Measurements from ENCODE around the gene TANGO2. TPM values are rescaled to one million over a fixed set of nuclear protein-coding genes. Genes with fewer than 3 reads are reported as not detected.

TANGO2 gene
- total RNA-seq, 4 donors from 2014 or later, result 24.3 to 46.7 (median 37.5) TPM

GRCh38 chr22:19974935-19975706, 45.8 kb upstream of the TANGO2 start:
- TF ChIP-seq CTCF (IDR thresholded peaks at IDR 0.05; ENCODE audit: low read depth), result no peak

GRCh38 chr22:19975707-19976035, 45.2 kb upstream of the TANGO2 start:
- no peak for TF ChIP-seq CTCF (IDR thresholded peaks at IDR 0.05; ENCODE audit: low read depth)

- no peak for TF ChIP-seq CTCF (IDR thresholded peaks at IDR 0.05; ENCODE audit: low read depth)
These were observed 44.2 kb upstream of the TANGO2 start for GRCh38 chr22:19976671-19977070.

GRCh38 chr22:19977296-19978243, 43.3 kb upstream of the TANGO2 start:
- no peak for TF ChIP-seq CTCF (IDR thresholded peaks at IDR 0.05; ENCODE audit: low read depth)

- no peak for TF ChIP-seq CTCF (IDR thresholded peaks at IDR 0.05; ENCODE audit: low read depth)
These were observed 42.2 kb upstream of the TANGO2 start for GRCh38 chr22:19978748-19979147.

GRCh38 chr22:19979712-19980493, 41.0 kb upstream of the TANGO2 start:
- TF ChIP-seq CTCF (IDR thresholded peaks at IDR 0.05; ENCODE audit: low read depth), result no peak
